B cell (primary cell): ENCODE data around the gene PDX1. TPM values are rescaled to one million over a fixed set of nuclear protein-coding genes. Genes with fewer than 3 reads are reported as not detected.
A peak's percentile ranks its signal among the peaks of the same experiment; 100 is the strongest.

Experiments used
- ATAC-seq: fragments of 200-7000 bp; cut with Tn5 transposase; one replicate; pipeline ENCODE4 v1.10.0; 2021; ENCODE audit warnings: low read depth, mild to moderate bottlenecking, moderate number of reproducible peaks, moderate library complexity
- CTCF ChIA-PET: fragments of 350-600 bp; sonication (Branson Sonifier 250); formaldehyde crosslinking; loops from one replicate; lab custom pipeline; 2021; ENCODE audit warnings: antibody characterized with exemption, inconsistent platforms; lab: Charles Lee
- POLR2A ChIA-PET: fragments of 350-600 bp; sonication (Branson Sonifier 250); formaldehyde crosslinking; loops from one replicate; lab custom pipeline; 2021; ENCODE audit warnings: antibody characterized with exemption; lab: Charles Lee
- DNase-seq: peaks from one replicate; pipeline ENCODE4 v3.0.0; 2013
- H2AFZ ChIP-seq: 2 replicates; pipeline ENCODE4 v1.6.1; 2012; ENCODE audit warnings: mild to moderate bottlenecking, low read depth, low read length; ENCODE audit not compliant: insufficient read depth, poor library complexity, severe bottlenecking
- H3K27ac ChIP-seq, 2 donors: 1 replicate in 1 of 2; 2 replicates in 1 of 2; pipeline ENCODE4 v1.5.1; 2012 to 2013; ENCODE audit warnings: low read length in 2 of 2, mild to moderate bottlenecking in 2 of 2, moderate library complexity in 1 of 2
- H3K27me3 ChIP-seq, 4 experiments: fragments of 200-600 bp in 1 of 4; sonication (generic) in 1 of 4; replicated peaks in 1 of 4; 1 replicate in 2 of 4; 2 replicates in 2 of 4; pipeline versions ENCODE4 v1.6.1 to v1.7.0; 2013 to 2016; ENCODE audit warnings: low read length in 3 of 4, mild to moderate bottlenecking in 2 of 4, mixed read lengths in 1 of 4, moderate library complexity in 1 of 4; ENCODE audit not compliant: insufficient read depth in 4 of 4, control insufficient read depth in 3 of 4; ENCODE audit errors: control extremely low read depth in 1 of 4
- H3K36me3 ChIP-seq, 2 experiments: replicated peaks in 1 of 2; 1 replicate in 1 of 2; 2 replicates in 1 of 2; pipeline versions ENCODE4 v1.6.1 to v1.7.1; 2013; ENCODE audit warnings: low read length in 1 of 2; ENCODE audit not compliant: insufficient read depth in 2 of 2, control insufficient read depth in 1 of 2; ENCODE audit errors: control extremely low read depth in 1 of 2, extremely low read depth in 1 of 2
- H3K4me1 ChIP-seq, 2 donors: fragments of 200-600 bp in 1 of 2; sonication (generic) in 1 of 2; 1 replicate in 1 of 2; 2 replicates in 1 of 2; pipeline versions ENCODE4 v1.5.1 to v1.6.1; 2013 to 2017; ENCODE audit warnings: low read length in 2 of 2; ENCODE audit not compliant: control insufficient read depth in 2 of 2, insufficient read depth in 2 of 2
- H3K4me2 ChIP-seq: replicated peaks from 2 replicates; pipeline ENCODE3; 2012; ENCODE audit warnings: mild to moderate bottlenecking, low read depth, low read length; ENCODE audit not compliant: poor library complexity, severe bottlenecking
- H3K4me3 ChIP-seq, 5 experiments: fragments of 200-600 bp in 1 of 5; sonication (generic) in 1 of 5; 1 replicate in 3 of 5; 2 replicates in 2 of 5; pipeline versions ENCODE4 v1.5.1 to v1.7.0; 2011 to 2016; ENCODE audit warnings: low read length in 4 of 5, mild to moderate bottlenecking in 4 of 5, low read depth in 2 of 5, control low read depth in 1 of 5, moderate library complexity in 1 of 5; ENCODE audit not compliant: insufficient read depth in 1 of 5; ENCODE audit errors: control extremely low read depth in 1 of 5, extremely low read depth in 1 of 5
- H3K79me2 ChIP-seq: fragments of 200-600 bp; sonication (generic); one replicate; pipeline ENCODE4 v1.6.0; 2016; ENCODE audit warnings: low read length; ENCODE audit not compliant: control insufficient read depth, insufficient read depth
- H3K9ac ChIP-seq: fragments of 200-600 bp; sonication (generic); 2 replicates; pipeline ENCODE4 v1.6.1; 2017; ENCODE audit warnings: mild to moderate bottlenecking, low read length, moderate library complexity
- H3K9me3 ChIP-seq, 3 donors: one replicate each; pipeline versions ENCODE4 v1.6.1 to v1.7.1; 2013; ENCODE audit warnings: low read length in 2 of 3; ENCODE audit not compliant: control insufficient read depth in 2 of 3, insufficient read depth in 1 of 3; ENCODE audit errors: control extremely low read depth in 1 of 3
- H4K20me1 ChIP-seq: 2 replicates; pipeline ENCODE4 v1.6.0; 2012; ENCODE audit warnings: mild to moderate bottlenecking, low read length; ENCODE audit not compliant: insufficient read depth, control insufficient read depth, poor library complexity, severe bottlenecking
- H3K27ac Mint-ChIP-seq: one replicate; pipeline ENCODE4 v1.8.0; 2021; ENCODE audit warnings: mixed read lengths
- H3K27me3 Mint-ChIP-seq: one replicate; pipeline ENCODE4 v1.8.0; 2021; ENCODE audit warnings: mixed read lengths
- H3K4me1 Mint-ChIP-seq: one replicate; pipeline ENCODE4 v1.8.0; 2021; ENCODE audit warnings: mixed read lengths
- H3K4me3 Mint-ChIP-seq: one replicate; pipeline ENCODE4 v1.8.0; 2021; ENCODE audit warnings: mixed read lengths
- H3K9me3 Mint-ChIP-seq: one replicate; pipeline ENCODE4 v1.8.0; 2022; ENCODE audit warnings: mixed read lengths; ENCODE audit not compliant: insufficient read depth
- EZH2 ChIP-seq: IDR thresholded peaks from 2 replicates; pipeline ENCODE4 v1.6.1; 2012; ENCODE audit warnings: borderline replicate concordance, low read depth, mild to moderate bottlenecking, moderate library complexity, low read length; ENCODE audit not compliant: insufficient read depth, poor library complexity, severe bottlenecking
- WGBS: methylation state at CpG from one replicate; pipeline ENCODE4 v1.1.5; 2013; ENCODE audit warnings: missing lambda C conversion rate; ENCODE audit not compliant: insufficient coverage; 5-methylcytosine and 5-hydroxymethylcytosine counted together
- intact Hi-C: fragments of 100-400 bp; cut with micrococcal nuclease; formaldehyde crosslinking; loops from one replicate; pipeline ENCODE4 v1.10.0; 2022
- polyA plus RNA-seq: library from polyadenylated mRNA; depleted of rRNA; stranded (reverse); fragments of >200 nt; gene quantifications from 2 replicates; pipeline ENCODE4 v1.2.3, GENCODE V29; 2012
- total RNA-seq, 2 donors: library from RNA; stranded (reverse); fragments of 120-200 nt in 1 of 2; gene quantifications; 1 replicate in 1 of 2; 2 replicates in 1 of 2; pipeline versions ENCODE4 v1.2.3 to v1.2.4, GENCODE V29; 2013 to 2022
- TF ChIP-seq, protein P1 (sequence below): fragments of 200-600 bp; IDR thresholded peaks from one replicate; pipeline ENCODE4 v1.8.0; 2022; ENCODE audit warnings: antibody characterized with exemption, mild to moderate bottlenecking

The PDX1 gene
- total and polyA plus RNA-seq, 2 donors (not counting 1 experiment from before 2014, with no cell fraction given), result not detected

- no peak overlapping the region for H3K27ac ChIP-seq
- peak overlapping the region; percentile 60 for H3K4me3 Mint-ChIP-seq
- no peak overlapping the region for H3K27ac Mint-ChIP-seq
- no peak overlapping the region for H2AFZ ChIP-seq
- H3K9me3 ChIP-seq, result peaks cover 0 to 36% (median 0%) of the 10 kb centered on the region in 3 donors
- H3K9ac ChIP-seq, result no peak overlapping the region
- ChIA-PET POLR2A (interaction anchor here (0.8 kb wide), 1 partner anchor 13 kb away, joined by 4 read pairs; no protein-coding TSS in a partner anchor), CTCF (interaction anchor here (0.7 to 1.3 kb wide), 3 partner anchors 8 to 132 kb away, joined by 3 to 8 read pairs (median 3); no protein-coding TSS in a partner anchor)
- H3K4me2 ChIP-seq, result no peak overlapping the region
- H3K4me3 ChIP-seq, result no peak overlapping the region
- no peaks in the 10 kb centered on the region for H4K20me1 ChIP-seq
- ATAC-seq, result no peak
- intact Hi-C loops, result no loop called here
- no peaks in the 10 kb centered on the region for H3K36me3 ChIP-seq
- TF ChIP-seq, protein P1, sequence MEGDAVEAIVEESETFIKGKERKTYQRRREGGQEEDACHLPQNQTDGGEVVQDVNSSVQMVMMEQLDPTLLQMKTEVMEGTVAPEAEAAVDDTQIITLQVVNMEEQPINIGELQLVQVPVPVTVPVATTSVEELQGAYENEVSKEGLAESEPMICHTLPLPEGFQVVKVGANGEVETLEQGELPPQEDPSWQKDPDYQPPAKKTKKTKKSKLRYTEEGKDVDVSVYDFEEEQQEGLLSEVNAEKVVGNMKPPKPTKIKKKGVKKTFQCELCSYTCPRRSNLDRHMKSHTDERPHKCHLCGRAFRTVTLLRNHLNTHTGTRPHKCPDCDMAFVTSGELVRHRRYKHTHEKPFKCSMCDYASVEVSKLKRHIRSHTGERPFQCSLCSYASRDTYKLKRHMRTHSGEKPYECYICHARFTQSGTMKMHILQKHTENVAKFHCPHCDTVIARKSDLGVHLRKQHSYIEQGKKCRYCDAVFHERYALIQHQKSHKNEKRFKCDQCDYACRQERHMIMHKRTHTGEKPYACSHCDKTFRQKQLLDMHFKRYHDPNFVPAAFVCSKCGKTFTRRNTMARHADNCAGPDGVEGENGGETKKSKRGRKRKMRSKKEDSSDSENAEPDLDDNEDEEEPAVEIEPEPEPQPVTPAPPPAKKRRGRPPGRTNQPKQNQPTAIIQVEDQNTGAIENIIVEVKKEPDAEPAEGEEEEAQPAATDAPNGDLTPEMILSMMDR, result no peak
- TF ChIP-seq EZH2, result no peak
- peaks cover 0 to 85% (median 69%) of the 10 kb centered on the region in 4 experiments for H3K27me3 ChIP-seq
- DNase-seq, result no peak
- peaks cover 30 to 38% of the 10 kb centered on the region in 2 donors for H3K4me1 ChIP-seq
- H3K9me3 Mint-ChIP-seq, result no peaks in the 10 kb centered on the region
- peaks cover 26% of the 10 kb centered on the region for H3K4me1 Mint-ChIP-seq
- H3K27me3 Mint-ChIP-seq, result peaks cover 77% of the 10 kb centered on the region
- no peaks in the 10 kb centered on the region for H3K79me2 ChIP-seq
- WGBS, result 73% methylated on average over 3 of the region's 6 CpGs
Measured at GRCh38 chr13:27962128-27962841, 42.5 kb downstream of the PDX1 start.

DNA sequence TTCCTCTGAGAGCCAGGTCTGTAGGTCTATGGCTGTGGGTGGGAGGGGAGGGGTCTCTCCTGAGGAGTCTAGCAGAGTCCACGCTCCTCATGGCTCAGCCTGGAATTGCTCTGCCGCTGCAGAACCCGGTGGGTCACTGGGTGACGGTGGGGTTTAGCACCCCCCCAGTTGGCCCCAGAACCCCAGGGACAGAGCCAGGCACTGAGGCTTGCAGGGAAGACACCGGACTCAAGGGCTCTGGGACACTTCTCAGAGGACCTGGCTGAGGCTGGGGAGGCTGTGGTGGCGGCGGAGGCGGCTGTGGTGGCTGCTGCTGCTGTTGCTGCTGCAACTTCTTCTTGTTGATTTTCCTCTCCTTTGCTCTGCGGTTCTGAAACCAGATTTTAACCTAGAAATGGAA, 43.2 kb downstream of the PDX1 start:
- Histone ChIP-seq H3K9ac (no peak overlapping the region), H3K27me3 (peaks cover 0 to 89% (median 67%) of the 10 kb centered on the region in 4 experiments), H3K9me3 (peaks cover 0 to 43% (median 0%) of the 10 kb centered on the region in 3 donors), H2AFZ (no peak overlapping the region), H3K27ac (no peak overlapping the region), H3K79me2 (no peaks in the 10 kb centered on the region), H3K4me1 (peaks cover 37 to 45% of the 10 kb centered on the region in 2 donors), H4K20me1 (no peaks in the 10 kb centered on the region), H3K4me2 (no peak overlapping the region), H3K36me3 (no peaks in the 10 kb centered on the region), H3K4me3 (no peak overlapping the region)
- ATAC-seq (no peak), DNase-seq (no peak)
- intact Hi-C loops, result no loop called here
- Mint-ChIP-seq H3K9me3 (no peaks in the 10 kb centered on the region), H3K4me1 (peaks cover 33% of the 10 kb centered on the region), H3K4me3 (no peak overlapping the region), H3K27me3 (peaks cover 80% of the 10 kb centered on the region), H3K27ac (no peak overlapping the region)
- 60% methylated on average over 6 of the region's 9 CpGs for WGBS
- POLR2A ChIA-PET, result interaction anchor here (0.8 kb wide), 1 partner anchor 13 kb away, joined by 4 read pairs; no protein-coding TSS in a partner anchor
- TF ChIP-seq, protein P1, result no peak
- TF ChIP-seq EZH2, result no peak
- CTCF ChIA-PET, result interaction anchor here (0.7 kb wide), 1 partner anchor 8 kb away, joined by 3 read pairs; no protein-coding TSS in a partner anchor
